ENCODE data around the gene FAM234B.

FAM234B gene

DNA sequence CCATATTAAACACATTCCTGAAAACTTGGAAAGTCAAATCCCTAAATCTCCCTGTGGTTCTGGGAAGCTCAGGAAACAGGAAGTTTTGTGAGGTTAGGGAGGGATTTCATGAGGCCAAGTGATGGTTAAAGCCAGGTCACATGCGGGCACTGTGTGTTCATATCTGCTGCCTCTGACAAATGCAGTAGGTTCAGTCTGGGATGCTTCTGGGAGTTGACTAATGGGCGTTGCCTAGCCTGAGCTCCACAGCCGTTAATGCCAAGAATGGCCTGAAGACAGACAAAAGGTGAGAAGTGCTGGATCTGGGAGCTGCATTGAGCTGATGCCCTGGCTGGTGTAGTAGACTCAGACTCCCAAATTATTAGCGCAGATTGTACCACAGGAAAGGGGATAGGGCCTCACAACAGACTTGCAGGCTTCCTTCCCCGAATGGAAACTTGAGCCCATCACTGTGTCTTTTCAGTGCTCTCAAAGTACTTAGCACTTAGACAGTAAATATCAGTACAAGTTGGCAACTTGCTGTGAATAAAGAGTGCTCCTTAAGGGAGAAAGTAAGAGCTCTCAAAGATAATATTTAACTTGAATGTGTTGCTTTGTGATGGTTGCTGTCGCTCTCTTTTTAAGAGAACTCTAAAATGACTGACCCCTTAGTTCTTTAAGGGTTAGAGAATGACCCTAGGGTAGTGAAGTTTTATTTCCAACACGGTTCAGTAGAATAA, 41.9 kb downstream of the FAM234B start:
- no peak for ATAC-seq
- Mint-ChIP-seq H3K4me1 (peaks cover 30% of the 10 kb centered on the region), H3K9me3 (no peaks in the 10 kb centered on the region), H3K4me3 (no peak overlapping the region), H3K27me3 (no peaks in the 10 kb centered on the region), H3K27ac (no peak overlapping the region), H3K36me3 (peaks cover 34% of the 10 kb centered on the region)

GRCh38 chr12:13087766-13088165, 43.6 kb downstream of the FAM234B start:
- H3K27me3 Mint-ChIP-seq: no peaks in the 10 kb centered on the region
- no peak for ATAC-seq
- H3K4me1 Mint-ChIP-seq: peaks cover 39% of the 10 kb centered on the region
- H3K27ac Mint-ChIP-seq: no peak overlapping the region
- no peaks in the 10 kb centered on the region for H3K9me3 Mint-ChIP-seq
- H3K36me3 Mint-ChIP-seq: peaks cover 28% of the 10 kb centered on the region
- no peak overlapping the region for H3K4me3 Mint-ChIP-seq

- ATAC-seq: no peak
- Mint-ChIP-seq H3K9me3 (no peaks in the 10 kb centered on the region), H3K4me1 (peaks cover 39% of the 10 kb centered on the region), H3K4me3 (no peak overlapping the region), H3K27ac (no peak overlapping the region), H3K36me3 (peaks cover 28% of the 10 kb centered on the region), H3K27me3 (no peaks in the 10 kb centered on the region)
Observed at GRCh38 chr12:13088496-13088895, 44.3 kb downstream of the FAM234B start.

DNA sequence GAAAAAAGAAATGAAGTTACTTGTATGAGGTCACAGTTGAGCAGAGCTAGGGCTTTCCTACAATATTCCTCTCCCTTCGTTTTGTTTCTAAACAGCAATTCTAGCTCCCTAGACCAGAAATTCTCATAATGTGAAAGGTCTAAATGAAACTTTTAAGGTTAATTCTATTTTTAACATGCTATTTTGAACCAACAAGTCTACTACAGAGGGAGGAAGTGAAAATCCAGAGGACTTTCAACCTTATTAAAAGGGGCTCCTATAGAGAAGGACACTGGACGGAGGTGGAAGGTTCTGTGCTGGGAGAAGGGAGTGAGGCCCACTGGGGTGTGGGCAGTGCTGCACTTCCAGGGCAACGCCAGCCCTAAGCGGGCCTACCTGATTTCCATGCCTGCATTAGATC, 45.9 kb downstream of the FAM234B start:
- peak overlapping the region; percentile 12 for H3K4me3 Mint-ChIP-seq

DNA sequence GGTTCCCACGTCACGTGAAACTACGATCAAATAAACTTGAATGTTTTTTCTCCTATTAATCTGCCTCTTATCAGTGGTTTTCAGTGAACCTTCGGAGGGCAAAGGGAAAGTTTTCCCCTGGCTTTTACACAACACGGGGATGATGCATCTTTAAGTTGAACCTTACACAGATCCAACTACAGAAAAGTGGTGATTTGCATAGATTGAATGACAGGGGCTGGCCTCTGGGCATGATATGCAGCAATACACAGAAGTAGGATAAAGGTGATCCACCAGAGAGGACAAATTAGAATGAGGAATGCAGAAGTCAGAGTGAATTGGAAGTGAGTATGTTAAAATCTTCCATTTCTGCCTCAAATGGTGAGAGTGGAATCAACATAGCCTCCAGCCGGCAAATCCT, 47.7 kb downstream of the FAM234B start:
- Mint-ChIP-seq H3K27ac (no peak overlapping the region), H3K36me3 (peaks cover 2% of the 10 kb centered on the region), H3K4me1 (peaks cover 51% of the 10 kb centered on the region), H3K27me3 (no peaks in the 10 kb centered on the region), H3K9me3 (no peaks in the 10 kb centered on the region), H3K4me3 (no peak overlapping the region)
- ATAC-seq: no peak

More for the DNA sequence above, 45.9 kb downstream of the FAM234B start:
- H3K4me1 Mint-ChIP-seq: peaks cover 51% of the 10 kb centered on the region
- peaks cover 16% of the 10 kb centered on the region for H3K36me3 Mint-ChIP-seq
- H3K27ac Mint-ChIP-seq: peak overlapping the region; percentile 42
- no peaks in the 10 kb centered on the region for H3K27me3 Mint-ChIP-seq
- no peaks in the 10 kb centered on the region for H3K9me3 Mint-ChIP-seq
- ATAC-seq: peak; percentile 67

DNA sequence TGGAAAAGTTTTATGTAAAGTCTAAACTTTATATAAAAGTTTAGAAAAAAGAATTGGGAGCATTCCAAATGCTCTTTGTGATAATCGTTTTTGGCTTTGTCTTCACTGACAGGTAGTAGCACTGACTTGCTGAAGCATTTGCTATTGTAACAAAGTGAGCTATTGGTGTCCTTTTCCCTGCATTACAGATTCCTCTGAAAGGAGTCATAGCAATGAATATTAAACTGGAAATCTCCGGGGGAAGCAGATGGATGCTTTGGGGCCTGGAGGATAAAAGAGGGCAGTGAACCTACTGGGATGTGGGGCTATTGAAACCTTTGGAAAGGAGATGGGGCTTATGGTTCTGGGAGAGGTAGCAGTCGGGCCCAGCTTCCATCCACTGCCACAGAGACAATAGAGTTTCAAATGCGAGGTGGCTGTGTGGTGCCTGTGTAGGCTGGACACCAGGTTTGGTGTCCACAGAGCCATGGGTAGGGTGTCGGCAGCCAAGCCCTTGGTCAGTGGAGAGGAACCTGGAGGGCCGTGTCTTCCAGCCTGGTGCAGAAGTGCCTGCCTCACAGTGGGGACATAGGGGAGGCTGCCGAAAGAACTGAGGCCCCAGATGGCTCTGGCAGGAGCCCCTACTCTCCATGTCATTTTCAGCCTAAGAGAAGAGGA, 49.1 kb downstream of the FAM234B start:
- Mint-ChIP-seq H3K36me3 (no peaks in the 10 kb centered on the region), H3K4me3 (no peak overlapping the region), H3K27me3 (no peaks in the 10 kb centered on the region), H3K27ac (peak overlapping the region; percentile 63), H3K4me1 (peaks cover 64% of the 10 kb centered on the region), H3K9me3 (no peaks in the 10 kb centered on the region)
- no peak for ATAC-seq

DNA sequence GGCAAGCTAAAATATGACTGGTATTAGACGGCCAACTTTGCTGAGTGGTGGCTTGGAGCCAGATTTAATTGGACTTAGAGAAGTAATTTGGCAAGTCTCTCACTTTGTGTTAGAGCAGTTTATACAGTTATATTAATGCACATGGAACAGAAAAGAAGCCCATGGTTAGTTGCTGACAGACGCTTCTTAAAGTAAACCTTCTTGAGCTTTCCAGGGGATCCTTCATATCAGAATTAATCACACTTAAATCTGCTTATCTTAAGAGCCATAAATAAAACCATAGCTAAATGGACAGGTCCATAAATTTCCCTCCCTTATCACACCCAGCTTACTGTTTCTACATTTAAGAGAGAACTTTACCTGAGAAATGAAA, 49.7 kb downstream of the FAM234B start:
- Mint-ChIP-seq H3K27ac (peak overlapping the region; percentile 63), H3K9me3 (no peaks in the 10 kb centered on the region), H3K36me3 (no peaks in the 10 kb centered on the region), H3K4me1 (peaks cover 70% of the 10 kb centered on the region), H3K27me3 (no peaks in the 10 kb centered on the region), H3K4me3 (no peak overlapping the region)
- no peak for ATAC-seq

GRCh38 chr12:13094367-13094766, 50.2 kb downstream of the FAM234B start:
- H3K4me1 Mint-ChIP-seq: peaks cover 73% of the 10 kb centered on the region
- H3K4me3 Mint-ChIP-seq: no peak overlapping the region
- peak overlapping the region; percentile 63 for H3K27ac Mint-ChIP-seq
- H3K27me3 Mint-ChIP-seq: no peaks in the 10 kb centered on the region
- peak; percentile 48 for ATAC-seq
- no peaks in the 10 kb centered on the region for H3K9me3 Mint-ChIP-seq
- no peaks in the 10 kb centered on the region for H3K36me3 Mint-ChIP-seq

- Mint-ChIP-seq H3K4me1 (peaks cover 73% of the 10 kb centered on the region), H3K36me3 (no peaks in the 10 kb centered on the region), H3K4me3 (no peak overlapping the region), H3K27ac (no peak overlapping the region), H3K27me3 (no peaks in the 10 kb centered on the region), H3K9me3 (no peaks in the 10 kb centered on the region)
- no peak for ATAC-seq
Observed at GRCh38 chr12:13095266-13095995, 51.2 kb downstream of the FAM234B start.

GRCh38 chr12:13097491-13098011, 53.4 kb downstream of the FAM234B start:
- peak overlapping the region; percentile 74 for H3K27ac Mint-ChIP-seq
- H3K4me3 Mint-ChIP-seq: peak overlapping the region; percentile 75
- H3K4me1 Mint-ChIP-seq: peaks cover 78% of the 10 kb centered on the region
- H3K27me3 Mint-ChIP-seq: no peaks in the 10 kb centered on the region
- H3K9me3 Mint-ChIP-seq: no peaks in the 10 kb centered on the region
- no peaks in the 10 kb centered on the region for H3K36me3 Mint-ChIP-seq
- ATAC-seq: no peak

- no peaks in the 10 kb centered on the region for H3K36me3 Mint-ChIP-seq
- no peak overlapping the region for H3K4me3 Mint-ChIP-seq
- H3K27ac Mint-ChIP-seq: peak overlapping the region; percentile 74
- peak; percentile 58 for ATAC-seq
- H3K27me3 Mint-ChIP-seq: no peaks in the 10 kb centered on the region
- H3K9me3 Mint-ChIP-seq: no peaks in the 10 kb centered on the region
- peaks cover 77% of the 10 kb centered on the region for H3K4me1 Mint-ChIP-seq
Observed at GRCh38 chr12:13099066-13099843, 55.1 kb downstream of the FAM234B start.

DNA sequence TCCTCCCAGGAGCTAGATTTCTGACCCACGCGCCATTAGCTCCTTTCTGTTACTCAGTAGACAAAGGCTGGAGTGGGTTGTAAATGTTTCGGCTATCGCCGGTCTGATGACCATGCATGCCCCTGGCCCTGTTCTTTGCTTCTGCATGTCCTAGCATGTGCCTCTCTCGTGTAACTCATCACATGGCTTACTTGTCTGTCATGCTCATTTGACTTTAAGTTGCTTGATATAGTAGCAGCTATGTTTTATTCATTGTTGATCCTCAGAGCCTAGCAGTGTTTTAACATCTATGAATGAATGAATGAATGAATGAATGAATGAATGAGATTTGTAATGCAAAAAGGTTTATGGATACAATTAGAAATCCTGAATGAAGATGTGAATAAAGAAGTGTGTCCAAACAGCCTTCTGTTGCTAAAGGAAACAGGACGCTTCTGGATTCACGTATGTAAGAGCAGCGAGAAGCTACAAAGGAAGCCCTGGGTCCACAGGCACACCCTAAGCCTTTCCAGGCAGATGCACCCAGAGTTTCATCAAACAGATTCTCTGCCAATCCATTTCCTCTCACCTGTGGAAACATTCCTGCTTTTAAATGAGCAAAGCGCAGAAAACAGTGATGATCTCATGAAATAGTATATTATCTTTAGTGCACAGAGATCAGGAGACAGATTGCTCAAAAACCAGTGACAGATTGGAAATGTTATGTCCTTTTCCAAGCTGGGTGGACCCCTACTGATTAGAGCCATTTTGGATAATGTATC, 55.8 kb downstream of the FAM234B start:
- peak overlapping the region; percentile 91 for H3K27ac Mint-ChIP-seq

DNA sequence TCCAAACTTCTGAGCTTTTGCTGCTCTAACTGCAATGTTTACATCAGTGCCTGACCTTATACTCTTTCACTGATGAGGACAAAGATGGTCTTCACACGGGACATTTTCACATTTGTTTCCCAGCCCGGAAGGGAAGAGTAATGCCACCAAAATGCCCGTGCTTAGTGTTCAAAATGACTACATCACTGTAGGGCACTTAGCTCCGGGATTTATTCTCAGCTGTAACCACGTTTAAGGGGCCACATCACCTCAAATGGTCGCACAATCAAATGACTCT, 56.4 kb downstream of the FAM234B start:
- no peak for ATAC-seq
- peak overlapping the region; percentile 91 for H3K27ac Mint-ChIP-seq
- no peaks in the 10 kb centered on the region for H3K36me3 Mint-ChIP-seq
- H3K27me3 Mint-ChIP-seq: no peaks in the 10 kb centered on the region
- H3K9me3 Mint-ChIP-seq: no peaks in the 10 kb centered on the region
- peak overlapping the region; percentile 89 for H3K4me3 Mint-ChIP-seq
- H3K4me1 Mint-ChIP-seq: peaks cover 68% of the 10 kb centered on the region

More for the DNA sequence above, 55.8 kb downstream of the FAM234B start:
- Mint-ChIP-seq H3K4me3 (peak overlapping the region; percentile 89), H3K4me1 (peaks cover 69% of the 10 kb centered on the region), H3K36me3 (no peaks in the 10 kb centered on the region), H3K27me3 (no peaks in the 10 kb centered on the region), H3K9me3 (no peaks in the 10 kb centered on the region)
- ATAC-seq: no peak

GRCh38 chr12:13100882-13101769, 56.9 kb downstream of the FAM234B start:
- Mint-ChIP-seq H3K27me3 (no peaks in the 10 kb centered on the region), H3K4me1 (peaks cover 68% of the 10 kb centered on the region), H3K4me3 (peak overlapping the region; percentile 89), H3K27ac (peak overlapping the region; percentile 91), H3K9me3 (no peaks in the 10 kb centered on the region), H3K36me3 (no peaks in the 10 kb centered on the region)
- peak; percentile 92 for ATAC-seq
